Heart right ventricle (tissue), 16 donors: ENCODE results near the gene FAM171A2. TPM values are rescaled to one million over a fixed set of nuclear protein-coding genes. Genes with fewer than 3 reads are reported as not detected.

Experiments used
- ATAC-seq, 8 donors: fragments of 200-7000 bp; cut with Tn5 transposase; one replicate each; pipeline ENCODE4 v1.9.1; 2020; ENCODE audit warnings: mild to moderate bottlenecking in 8 of 8, moderate library complexity in 8 of 8, moderate number of reproducible peaks in 1 of 8
- DNase-seq, 2 donors: peaks; one replicate each; pipeline ENCODE4 v3.0.0-alpha.2; 2020
- H3K27ac ChIP-seq, 10 donors: fragments of 200-600 bp; sonication (generic) in 2 of 10; one replicate each; pipeline versions ENCODE4 v1.5.0 to v1.8.0; 2020 to 2022; ENCODE audit warnings: mild to moderate bottlenecking in 3 of 10
- H3K27me3 ChIP-seq, 7 donors: fragments of 200-600 bp; one replicate each; pipeline ENCODE4 v1.8.0; 2021 to 2022; ENCODE audit warnings: mild to moderate bottlenecking in 2 of 7
- H3K36me3 ChIP-seq, 9 donors: fragments of 200-600 bp; sonication (generic) in 1 of 9; one replicate each; pipeline versions ENCODE4 v1.5.0 to v1.8.0; 2020 to 2022; ENCODE audit warnings: mild to moderate bottlenecking in 2 of 9
- H3K4me1 ChIP-seq, 9 donors: fragments of 200-600 bp; sonication (generic) in 1 of 9; one replicate each; pipeline versions ENCODE4 v1.5.0 to v1.8.0; 2020 to 2022; ENCODE audit warnings: mild to moderate bottlenecking in 4 of 9
- H3K4me3 ChIP-seq, 10 donors: fragments of 200-600 bp; sonication (generic) in 2 of 10; one replicate each; pipeline versions ENCODE4 v1.5.0 to v1.8.0; 2020 to 2022; ENCODE audit warnings: mild to moderate bottlenecking in 7 of 10, moderate library complexity in 2 of 10
- H3K9me3 ChIP-seq, 11 donors: fragments of 200-600 bp in 10 of 11; sonication (generic) in 2 of 11; one replicate each; pipeline versions ENCODE4 v1.5.0 to v1.8.0; 2013 to 2022; ENCODE audit warnings: mild to moderate bottlenecking in 2 of 11, control low read depth in 1 of 11, moderate library complexity in 1 of 11
- WGBS, 2 donors: extraction: QIAGEN DNeasy Blood & Tissue Kit; methylation state at CpG; one replicate each; pipeline ENCODE4 v1.1.7; 2013; ENCODE audit warnings: inconsistent platforms in 1 of 2; 5-methylcytosine and 5-hydroxymethylcytosine counted together
- intact Hi-C, 10 donors: fragments of 100-400 bp; cut with DNase I; formaldehyde crosslinking; loops; one replicate each; pipeline versions ENCODE4 v1.11.1 to v1.14.2; 2022
- polyA plus RNA-seq, 2 donors: library from polyadenylated mRNA; stranded (reverse); fragments of 200-250 nt; gene quantifications; one replicate each; pipeline ENCODE4 v1.2.3, GENCODE V29; 2013
- total RNA-seq, 10 donors: library from RNA; stranded (reverse); fragmentation: NEBNext Ultra II Directional in 3 of 10; extraction: Animal tissue kit (Norgen Biotek cat#: 25700) in 3 of 10; gene quantifications; one replicate each; pipeline versions ENCODE4 v1.2.1 to v1.2.4, GENCODE V29; 2021 to 2023
- TF ChIP-seq, protein P1 (sequence below), 9 donors: fragments of 200-600 bp; sonication (generic) in 2 of 9; IDR thresholded peaks; one replicate each; pipeline versions ENCODE4 v1.5.0 to v1.8.0; 2021 to 2022; ENCODE audit warnings: antibody characterized with exemption in 9 of 9, mild to moderate bottlenecking in 5 of 9, moderate library complexity in 1 of 9
- donor health status: Arrhythmogenic right ventricular cardiomyopathy.
- donor health status: ischemic (EF 13 %, LVEDD 7.1; RV severe dilation, severe dysfunction).
- donor health status: healthy with polysubstance abuse.
- donor health status: DM: no; HTN: yes; CAD: no.
- donor health status: DM: no; HTN: no; CAD: no.
- donor health status: ischemic (EF 25% LVEDD 6.9; RV normal size, moderate dysfunction).
- donor health status: ischemic (EF 25% LVEDD 5.7; RV mildly dilated, moderate dysfunction).
- donor health status: healthy.
- donor health status: DM: yes; HTN: yes; CAD: no.
- donor health status: Ischemic cardiomyopathy.
- donor health status: ischemic (EF 35%, LVEDD 5.7; RV mildly dilated, moderate dysfunction).
- donor health status: nonischemic (EF 11% LVEDD 7.7; RV severe dilation, severe dysfunction).
- donor health status: DM: yes; HTN: yes; CAD: no.
- donor health status: PGD.
- donor health status: ischemic (EF 29% LVEDD 5.4; RV normal size, mild dysfunction).
- donor health status: nonischemic (EF 23%, LVEDD 6.1; RV moderate dilation, normal function).

Gene FAM171A2
- total and polyA plus RNA-seq, 12 donors, result 0.25 to 0.95 (median 0.46) TPM

DNA sequence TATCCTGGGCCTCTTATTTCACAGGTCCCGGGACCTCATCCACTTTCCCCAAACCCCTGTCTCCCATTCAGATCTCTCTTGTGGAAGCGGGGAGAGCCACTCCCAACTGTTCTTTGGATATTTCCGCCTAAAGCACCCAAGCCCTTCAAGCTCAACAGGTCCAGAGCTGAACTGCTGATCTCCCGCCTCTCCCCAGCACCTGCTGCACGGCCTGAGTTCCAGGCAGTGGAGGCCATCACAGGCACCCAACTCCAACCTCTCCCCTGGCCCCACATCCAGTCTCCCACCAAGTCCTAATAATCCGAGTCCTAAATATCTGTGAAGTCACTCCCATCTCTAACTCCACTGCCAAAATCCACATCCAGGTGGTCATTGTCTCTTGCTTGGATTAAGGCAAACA is 19.3 kb upstream of the FAM171A2 start:
- Histone ChIP-seq H3K9me3 (no peaks in the 10 kb centered on the region), H3K4me1 (peaks cover 0 to 20% (median 13%) of the 10 kb centered on the region in 9 donors), H3K4me3 (no peak overlapping the region), H3K36me3 (no peaks in the 10 kb centered on the region), H3K27me3 (peaks cover 0 to 31% (median 14%) of the 10 kb centered on the region in 7 donors), H3K27ac (no peak overlapping the region)
- ATAC-seq (no peak), DNase-seq (no peak)
- WGBS, 2 donors, result 90 to 91% methylated on average over 6 of the region's 6 CpGs
- TF ChIP-seq, protein P1, sequence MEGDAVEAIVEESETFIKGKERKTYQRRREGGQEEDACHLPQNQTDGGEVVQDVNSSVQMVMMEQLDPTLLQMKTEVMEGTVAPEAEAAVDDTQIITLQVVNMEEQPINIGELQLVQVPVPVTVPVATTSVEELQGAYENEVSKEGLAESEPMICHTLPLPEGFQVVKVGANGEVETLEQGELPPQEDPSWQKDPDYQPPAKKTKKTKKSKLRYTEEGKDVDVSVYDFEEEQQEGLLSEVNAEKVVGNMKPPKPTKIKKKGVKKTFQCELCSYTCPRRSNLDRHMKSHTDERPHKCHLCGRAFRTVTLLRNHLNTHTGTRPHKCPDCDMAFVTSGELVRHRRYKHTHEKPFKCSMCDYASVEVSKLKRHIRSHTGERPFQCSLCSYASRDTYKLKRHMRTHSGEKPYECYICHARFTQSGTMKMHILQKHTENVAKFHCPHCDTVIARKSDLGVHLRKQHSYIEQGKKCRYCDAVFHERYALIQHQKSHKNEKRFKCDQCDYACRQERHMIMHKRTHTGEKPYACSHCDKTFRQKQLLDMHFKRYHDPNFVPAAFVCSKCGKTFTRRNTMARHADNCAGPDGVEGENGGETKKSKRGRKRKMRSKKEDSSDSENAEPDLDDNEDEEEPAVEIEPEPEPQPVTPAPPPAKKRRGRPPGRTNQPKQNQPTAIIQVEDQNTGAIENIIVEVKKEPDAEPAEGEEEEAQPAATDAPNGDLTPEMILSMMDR (IDR thresholded peaks at IDR 0.05), result no peak
- intact Hi-C loops, result loop anchor here in 1 of 10 donors (10.0 kb wide), 1 partner anchor 122 kb away; the partner anchor contains the start of gene GPATCH8

DNA sequence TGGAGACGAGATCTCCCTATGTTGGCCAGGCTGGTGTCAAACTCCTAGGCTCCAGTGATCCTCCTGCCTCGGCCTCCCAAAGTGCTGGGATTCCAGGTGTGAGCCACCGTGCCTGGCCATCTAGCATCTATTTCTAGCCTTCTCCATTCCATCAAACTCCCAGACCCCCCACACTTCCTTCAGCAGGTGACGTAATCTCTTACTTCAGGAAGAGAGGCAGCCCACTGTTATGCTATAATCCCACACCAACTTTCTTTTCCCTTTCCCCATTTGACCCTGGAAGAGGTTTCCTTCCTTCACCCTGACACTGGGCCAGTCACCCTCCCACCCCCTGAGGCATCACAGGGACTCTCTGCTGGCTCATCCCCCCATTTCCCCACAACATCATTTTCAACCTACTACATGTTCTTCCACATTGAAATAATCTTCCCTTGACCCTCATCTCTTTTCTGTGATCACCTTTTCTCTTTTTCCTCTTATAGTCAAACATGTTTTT is 18.2 kb upstream of the FAM171A2 start:
- H3K9me3 ChIP-seq, result no peaks in the 10 kb centered on the region
- no peaks in the 10 kb centered on the region for H3K36me3 ChIP-seq
- 77 to 87% methylated on average over 4 of the region's 4 CpGs for WGBS, 2 donors
- intact Hi-C loops, result loop anchor here in 1 of 10 donors (10.0 kb wide), 1 partner anchor 123 kb away; the partner anchor contains the start of gene GPATCH8
- peaks cover 0 to 31% (median 14%) of the 10 kb centered on the region in 7 donors for H3K27me3 ChIP-seq
- H3K27ac ChIP-seq, result no peak overlapping the region
- ATAC-seq, result no peak
- no peak for DNase-seq
- TF ChIP-seq, protein P1 (IDR thresholded peaks at IDR 0.05), result no peak
- peaks cover 0 to 22% (median 14%) of the 10 kb centered on the region in 9 donors for H3K4me1 ChIP-seq
- no peak overlapping the region for H3K4me3 ChIP-seq

DNA sequence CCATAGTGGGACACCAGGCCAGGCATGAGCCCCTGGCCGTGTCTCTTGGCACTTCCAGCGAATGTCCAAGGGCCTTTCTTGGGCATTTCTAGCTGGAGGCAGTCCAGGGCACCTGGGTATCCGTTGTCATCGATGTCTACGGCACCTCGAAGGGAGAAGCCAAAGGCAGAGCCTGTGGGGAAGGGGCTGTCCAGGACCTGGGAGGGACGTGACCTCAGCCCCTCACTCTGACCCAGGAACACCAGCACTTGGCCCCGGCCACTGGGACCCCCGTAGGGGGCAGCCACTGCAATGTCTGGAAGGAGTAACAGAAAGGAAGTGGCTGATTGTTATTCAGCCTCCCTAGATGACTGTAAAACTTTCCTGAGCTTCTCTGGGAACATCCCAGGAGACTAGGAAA is 17.1 kb upstream of the FAM171A2 start:
- no peak for DNase-seq
- ATAC-seq, result no peak
- TF ChIP-seq, protein P1 (IDR thresholded peaks at IDR 0.05), result no peak
- WGBS, 2 donors, result 74 to 80% methylated on average over 9 of the region's 9 CpGs
- intact Hi-C loops, result loop anchor here in 1 of 10 donors (10.0 kb wide), 1 partner anchor 124 kb away; the partner anchor contains the start of gene GPATCH8
- Histone ChIP-seq H3K36me3 (no peaks in the 10 kb centered on the region), H3K27ac (no peak overlapping the region), H3K9me3 (no peaks in the 10 kb centered on the region), H3K4me1 (peaks cover 0 to 28% (median 15%) of the 10 kb centered on the region in 9 donors), H3K27me3 (peaks cover 0 to 25% (median 13%) of the 10 kb centered on the region in 7 donors), H3K4me3 (no peak overlapping the region)

DNA sequence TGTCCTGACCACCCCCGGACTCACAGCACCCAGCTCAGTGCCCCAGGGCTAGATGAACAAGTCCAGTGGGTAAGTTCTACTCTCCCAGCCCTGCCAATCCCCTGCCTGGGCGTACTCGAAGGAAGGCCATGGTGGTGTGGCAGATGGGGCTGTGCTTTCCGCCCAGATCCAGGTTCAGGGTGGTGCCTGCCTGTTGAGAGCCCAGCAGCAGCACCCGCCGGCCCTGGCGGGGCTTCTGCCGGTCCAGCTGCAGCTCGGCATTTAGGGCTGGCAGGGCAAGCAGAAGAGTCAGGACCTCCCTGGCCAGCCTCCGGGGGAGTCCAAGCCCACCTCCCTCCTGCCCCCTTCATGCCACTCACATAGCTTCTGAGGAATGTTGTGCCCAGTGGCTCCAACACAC is 16.2 kb upstream of the FAM171A2 start:
- TF ChIP-seq, protein P1 (IDR thresholded peaks at IDR 0.05), result no peak
- DNase-seq (no peak), ATAC-seq (no peak)
- Histone ChIP-seq H3K4me3 (no peak overlapping the region), H3K27me3 (peaks cover 0 to 21% (median 9%) of the 10 kb centered on the region in 7 donors), H3K4me1 (peaks cover 0 to 28% (median 11%) of the 10 kb centered on the region in 9 donors), H3K27ac (no peak overlapping the region), H3K9me3 (no peaks in the 10 kb centered on the region), H3K36me3 (no peaks in the 10 kb centered on the region)
- 90 to 94% methylated on average over 10 of the region's 10 CpGs for WGBS, 2 donors
- intact Hi-C loops, result loop anchor here in 1 of 10 donors (10.0 kb wide), 1 partner anchor 125 kb away; the partner anchor contains the start of gene GPATCH8
